GM12878 (cell line): ENCODE measurements around the gene AGXT.

Source experiments
- CTCF ChIP-seq, 3 experiments: IDR thresholded peaks in 2 of 3; conservative IDR thresholded peaks in 1 of 3; 2 replicates each; pipeline ENCODE4 v1.5.1; 2011; ENCODE audit warnings: low read depth in 3 of 3, low read length in 3 of 3, mild to moderate bottlenecking in 3 of 3, control low read depth in 2 of 3, moderate library complexity in 2 of 3, inconsistent platforms in 1 of 3, mixed read lengths in 1 of 3; ENCODE audit not compliant: control insufficient read depth in 2 of 3, insufficient read depth in 1 of 3; ENCODE audit errors: extremely low read depth in 1 of 3
- EP300 ChIP-seq, 2 experiments: fragments of 150-350 bp in 1 of 2; IDR thresholded peaks; 2 replicates each; pipeline ENCODE4 v1.6.1; 2011 to 2012; ENCODE audit warnings: low read depth in 2 of 2, low read length in 2 of 2, borderline replicate concordance in 1 of 2, improper control_type of control experiment in 1 of 2, inconsistent platforms in 1 of 2; ENCODE audit not compliant: control insufficient read depth in 1 of 2
- FOS ChIP-seq: IDR thresholded peaks from 3 replicates; pipeline ENCODE4 v1.6.1; 2011; ENCODE audit warnings: borderline replicate concordance; ENCODE audit not compliant: insufficient read length; ENCODE audit errors: extremely low read depth
- MTA3 ChIP-seq: IDR thresholded peaks from 2 replicates; pipeline ENCODE4 v1.6.1; 2012; ENCODE audit warnings: low read length, inconsistent platforms, borderline replicate concordance
- NFXL1 ChIP-seq: fragments of 450-650 bp; IDR thresholded peaks from 2 replicates; pipeline ENCODE4 v1.6.1; 2017; ENCODE audit warnings: antibody characterized with exemption, mild to moderate bottlenecking, borderline replicate concordance
- NRF1 ChIP-seq: conservative IDR thresholded peaks from 2 replicates; pipeline ENCODE4 v1.6.1; 2011; ENCODE audit warnings: mild to moderate bottlenecking, low read depth, low read length, improper control_type of control experiment
- POLR2A ChIP-seq: IDR thresholded peaks from 2 replicates; pipeline ENCODE4 v1.6.1; 2011; ENCODE audit warnings: low read depth, mild to moderate bottlenecking, low read length
- SMC3 ChIP-seq: IDR thresholded peaks from 2 replicates; pipeline ENCODE4 v1.6.1; 2011; ENCODE audit warnings: low read length, improper control_type of control experiment, borderline replicate concordance
- TAF1 ChIP-seq: IDR thresholded peaks from 2 replicates; pipeline ENCODE4 v1.6.1; 2011; ENCODE audit warnings: mild to moderate bottlenecking, low read depth, low read length, borderline replicate concordance

DNA sequence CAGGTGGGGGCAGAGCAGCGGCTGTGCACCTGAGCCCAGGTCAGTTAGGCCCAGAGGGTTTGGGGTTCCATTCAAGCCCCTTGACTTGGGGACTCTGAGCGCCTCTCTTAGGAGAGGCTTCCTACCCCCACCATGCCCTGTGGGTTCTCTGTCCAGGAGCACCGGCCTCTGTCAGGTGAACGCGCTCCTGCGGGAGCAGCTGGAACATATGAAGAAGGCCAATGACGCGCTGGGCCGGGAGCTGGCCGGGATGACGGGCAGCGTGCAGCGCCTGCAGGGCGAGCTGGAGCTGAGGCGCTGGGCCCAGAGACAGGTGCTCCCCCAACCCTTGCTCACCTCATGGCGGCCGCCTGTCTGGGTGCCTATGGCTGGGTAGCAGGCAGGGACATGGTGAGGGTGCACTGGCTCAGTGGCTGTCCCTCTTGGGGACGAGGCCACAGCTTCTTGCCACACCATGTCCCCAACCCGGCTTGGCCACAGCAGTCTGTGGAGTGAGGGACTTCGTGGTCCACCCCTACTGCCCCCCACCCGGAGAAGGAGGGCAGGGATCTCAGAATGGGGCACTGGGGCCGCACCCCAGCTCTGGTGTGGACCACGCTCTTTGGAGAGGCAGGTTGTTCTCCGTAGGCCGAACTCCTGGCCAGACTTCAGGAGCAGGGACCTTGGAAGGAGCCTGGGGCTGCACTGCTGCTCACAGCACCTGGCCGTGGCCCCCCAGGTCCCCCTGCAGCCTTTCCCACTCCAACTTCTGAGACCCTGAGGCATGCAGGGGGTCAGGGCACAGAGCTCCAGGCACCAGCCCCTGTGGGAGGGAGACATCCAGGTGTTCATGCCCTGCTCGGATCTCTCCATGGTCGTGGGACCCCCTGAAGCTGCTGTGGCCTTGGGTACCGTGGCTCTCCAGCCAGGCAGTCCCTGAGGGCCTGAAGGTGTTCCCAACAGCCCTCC lies 57.2 kb downstream of the AGXT start:
- TF ChIP-seq CTCF (IDR thresholded peaks at IDR 0.05 in 2 of 3, conservative IDR thresholded peaks at IDR 0.05 in 1 of 3; ENCODE audit: control insufficient read depth in 2 of 3, extremely low read depth in 1 of 3, insufficient read depth in 1 of 3, low read depth in 3 of 3, low read length in 3 of 3) (no peak), NFXL1 (no peak), FOS (no peak), SMC3 (no peak), POLR2A (no peak), TAF1 (no peak), MTA3 (no peak), EP300 (IDR thresholded peaks at IDR 0.05; ENCODE audit: borderline replicate concordance in 1 of 2, control insufficient read depth in 1 of 2, low read depth in 2 of 2, low read length in 2 of 2) (no peak), NRF1 (no peak)
